ENCODE measurements around the gene MESP2. TPM values are rescaled to one million over a fixed set of nuclear protein-coding genes. Genes with fewer than 3 reads are reported as not detected.

Gene MESP2
- total RNA-seq, 1 experiment from 2014 or later, result not detected

- Mint-ChIP-seq H3K9me3 (ENCODE audit: low read depth, unreplicated experiment) (no peaks in the 10 kb centered on the region), H3K4me1 (ENCODE audit: low read depth, unreplicated experiment) (peaks cover 10% of the 10 kb centered on the region), H3K36me3 (ENCODE audit: insufficient read depth, unreplicated experiment) (no peaks in the 10 kb centered on the region), H3K4me3 (ENCODE audit: low read depth, unreplicated experiment) (no peak overlapping the region), H3K27me3 (ENCODE audit: unreplicated experiment) (peaks cover 17% of the 10 kb centered on the region), H3K27ac (ENCODE audit: unreplicated experiment) (no peak overlapping the region)
- DNase-seq, result no peak
- intact Hi-C loops (cut with micrococcal nuclease; ENCODE audit: unreplicated experiment), result no loop called here
- no TSS peak for BruUV-seq (replicated peaks)
- TF ChIP-seq CTCF (IDR thresholded peaks at IDR 0.05; ENCODE audit: unreplicated experiment), result no peak
- CTCF ChIA-PET, result interaction anchor here (0.9 kb wide), 1 partner anchor 683 kb away, joined by 4 read pairs; no protein-coding TSS in a partner anchor
These were observed 27.1 kb downstream of the MESP2 start for GRCh38 chr15:89802986-89803824.

GRCh38 chr15:89803941-89804800 is 28.0 kb downstream of the MESP2 start:
- peak; percentile 39 for DNase-seq
- Mint-ChIP-seq H3K36me3 (ENCODE audit: insufficient read depth, unreplicated experiment) (no peaks in the 10 kb centered on the region), H3K4me1 (ENCODE audit: low read depth, unreplicated experiment) (peaks cover 10% of the 10 kb centered on the region), H3K9me3 (ENCODE audit: low read depth, unreplicated experiment) (no peaks in the 10 kb centered on the region), H3K4me3 (ENCODE audit: low read depth, unreplicated experiment) (no peak overlapping the region), H3K27ac (ENCODE audit: unreplicated experiment) (no peak overlapping the region), H3K27me3 (ENCODE audit: unreplicated experiment) (peaks cover 17% of the 10 kb centered on the region)
- CTCF ChIA-PET, result interaction anchor here (0.6 to 0.9 kb wide), 2 partner anchors 74 to 684 kb away, joined by 4 read pairs; no protein-coding TSS in a partner anchor
- TF ChIP-seq CTCF (IDR thresholded peaks at IDR 0.05; ENCODE audit: unreplicated experiment), result no peak
- intact Hi-C loops (cut with micrococcal nuclease; ENCODE audit: unreplicated experiment), result no loop called here
- no TSS peak for BruUV-seq (replicated peaks)

- Mint-ChIP-seq H3K27me3 (ENCODE audit: unreplicated experiment) (peaks cover 17% of the 10 kb centered on the region), H3K27ac (ENCODE audit: unreplicated experiment) (no peak overlapping the region), H3K36me3 (ENCODE audit: insufficient read depth, unreplicated experiment) (no peaks in the 10 kb centered on the region), H3K4me1 (ENCODE audit: low read depth, unreplicated experiment) (peaks cover 10% of the 10 kb centered on the region), H3K9me3 (ENCODE audit: low read depth, unreplicated experiment) (no peaks in the 10 kb centered on the region), H3K4me3 (ENCODE audit: low read depth, unreplicated experiment) (no peak overlapping the region)
- DNase-seq, result no peak
- CTCF ChIA-PET, result no interaction called here
- intact Hi-C loops (cut with micrococcal nuclease; ENCODE audit: unreplicated experiment), result no loop called here
- BruUV-seq (replicated peaks), result no TSS peak
- no peak for TF ChIP-seq CTCF (IDR thresholded peaks at IDR 0.05; ENCODE audit: unreplicated experiment)
These were observed 29.4 kb downstream of the MESP2 start for GRCh38 chr15:89805241-89806209.

GRCh38 chr15:89806210-89806558 is 30.1 kb downstream of the MESP2 start:
- intact Hi-C loops (cut with micrococcal nuclease; ENCODE audit: unreplicated experiment), result no loop called here
- H3K4me3 Mint-ChIP-seq (ENCODE audit: low read depth, unreplicated experiment), result no peak overlapping the region
- TF ChIP-seq CTCF (IDR thresholded peaks at IDR 0.05; ENCODE audit: unreplicated experiment), result no peak
- no peak for DNase-seq
- CTCF ChIA-PET, result no interaction called here
- no TSS peak for BruUV-seq (replicated peaks)
- H3K27ac Mint-ChIP-seq (ENCODE audit: unreplicated experiment), result no peak overlapping the region
- peaks cover 10% of the 10 kb centered on the region for H3K4me1 Mint-ChIP-seq (ENCODE audit: low read depth, unreplicated experiment)
- no peaks in the 10 kb centered on the region for H3K9me3 Mint-ChIP-seq (ENCODE audit: low read depth, unreplicated experiment)
- no peaks in the 10 kb centered on the region for H3K36me3 Mint-ChIP-seq (ENCODE audit: insufficient read depth, unreplicated experiment)
- peaks cover 17% of the 10 kb centered on the region for H3K27me3 Mint-ChIP-seq (ENCODE audit: unreplicated experiment)

All from Calu3 (cell line).